H1 (cell line): Measurements from ENCODE around the gene ZDHHC11B. TPM values are rescaled to one million over a fixed set of nuclear protein-coding genes. Genes with fewer than 3 reads are reported as not detected.

ENCODE experiments used
- POLR2A ChIP-seq, 2 experiments: IDR thresholded peaks; 1 replicate in 1 of 2; 2 replicates in 1 of 2; pipeline ENCODE4 v1.6.1; 2011; ENCODE audit warnings: low read depth in 2 of 2, low read length in 2 of 2, mild to moderate bottlenecking in 2 of 2; ENCODE audit errors: control extremely low read depth in 1 of 2
- TCF12 ChIP-seq: IDR thresholded peaks from 2 replicates; pipeline ENCODE4 v1.6.1; 2011; ENCODE audit warnings: low read depth, mild to moderate bottlenecking, low read length
- polyA plus RNA-seq, 7 experiments: library from polyadenylated mRNA; depleted of rRNA in 3 of 7; stranded (reverse) in 5 of 7; unstranded in 2 of 7; fragments of >200 nt in 5 of 7; fragments of 200-250 nt in 2 of 7; gene quantifications; 1 replicate in 5 of 7; 2 replicates in 1 of 7; 4 replicates in 1 of 7; pipeline versions ENCODE4 v1.2.1 to v1.2.3, GENCODE V29; 2011 to 2013; ENCODE audit warnings: missing spikeins in 2 of 7, mixed read lengths in 2 of 7
- total RNA-seq: library from RNA; stranded (reverse); fragmentation: NEBNext Ultra II Directional; extraction: Animal tissue kit (Norgen Biotek cat#: 25700); gene quantifications from 2 replicates; pipeline ENCODE4 v1.2.1, GENCODE V29; 2021
- TF ChIP-seq, protein P1 (sequence below): IDR thresholded peaks from 2 replicates; pipeline ENCODE4 v1.6.1; 2012; ENCODE audit warnings: low read length, inconsistent platforms

The ZDHHC11B gene
- total and polyA plus RNA-seq, 2 of the 8 experiments (the other 6 are each of a cell fraction or from before 2014, with no cell fraction given): 0.29 to 2.5 TPM

- TF ChIP-seq, protein P1, sequence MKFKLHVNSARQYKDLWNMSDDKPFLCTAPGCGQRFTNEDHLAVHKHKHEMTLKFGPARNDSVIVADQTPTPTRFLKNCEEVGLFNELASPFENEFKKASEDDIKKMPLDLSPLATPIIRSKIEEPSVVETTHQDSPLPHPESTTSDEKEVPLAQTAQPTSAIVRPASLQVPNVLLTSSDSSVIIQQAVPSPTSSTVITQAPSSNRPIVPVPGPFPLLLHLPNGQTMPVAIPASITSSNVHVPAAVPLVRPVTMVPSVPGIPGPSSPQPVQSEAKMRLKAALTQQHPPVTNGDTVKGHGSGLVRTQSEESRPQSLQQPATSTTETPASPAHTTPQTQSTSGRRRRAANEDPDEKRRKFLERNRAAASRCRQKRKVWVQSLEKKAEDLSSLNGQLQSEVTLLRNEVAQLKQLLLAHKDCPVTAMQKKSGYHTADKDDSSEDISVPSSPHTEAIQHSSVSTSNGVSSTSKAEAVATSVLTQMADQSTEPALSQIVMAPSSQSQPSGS: no peak
- peak in 1 of 2 experiments; percentile 26; a peak in 1 of 3 replicates for TF ChIP-seq POLR2A (IDR thresholded peaks at IDR 0.05; ENCODE audit: control extremely low read depth in 1 of 2, low read depth in 2 of 2, low read length in 2 of 2)
- 0 out of 2 replicates have a peak, but pooled peaks have one; percentile 60 for TF ChIP-seq TCF12
Measured at GRCh38 chr5:672329-673160, 112.0 kb downstream of the ZDHHC11B start (continued).
